DMS53 treated with DMSO at 0.1 percent for 48 hours (cell line): ENCODE measurements around the gene TRDN.
"Not testable (repeated sequence)": the region's sequence is repeated elsewhere in the genome, so short reads cannot be mapped to it uniquely, and the experiment has no call there.

Experiments used
- DNase-seq: peaks from one replicate; lab custom pipeline; 2025; ENCODE audit not compliant: unreplicated experiment; lab: John Stamatoyannopoulos, UW

The TRDN gene

GRCh38 chr6:123515715-123516114, 121.0 kb downstream of the TRDN start:
- DNase-seq = no peak

- no peak for DNase-seq
Measured at GRCh38 chr6:123509112-123509511, 127.6 kb downstream of the TRDN start.

- DNase-seq = no peak
Measured at GRCh38 chr6:123508290-123508689, 128.5 kb downstream of the TRDN start.

GRCh38 chr6:123507582-123507981, 129.2 kb downstream of the TRDN start:
- DNase-seq = no peak

GRCh38 chr6:123503619-123504018, 133.1 kb downstream of the TRDN start:
- DNase-seq = no peak

- no peak for DNase-seq
Measured at GRCh38 chr6:123497025-123497424, 139.7 kb downstream of the TRDN start.

- no peak for DNase-seq
Measured at GRCh38 chr6:123489589-123489988, 147.2 kb downstream of the TRDN start.

GRCh38 chr6:123480986-123481385, 155.8 kb downstream of the TRDN start:
- no peak for DNase-seq

- DNase-seq = not testable (repeated sequence)
Measured at GRCh38 chr6:123472025-123472702, 164.6 kb downstream of the TRDN start.

GRCh38 chr6:123467392-123467791, 169.4 kb downstream of the TRDN start:
- no peak for DNase-seq

- DNase-seq = no peak
Measured at GRCh38 chr6:123462152-123462551, 174.6 kb downstream of the TRDN start.

- DNase-seq = no peak
Measured at GRCh38 chr6:123458218-123458617, 178.5 kb downstream of the TRDN start.

- DNase-seq = no peak
Measured at GRCh38 chr6:123456836-123457235, 179.9 kb downstream of the TRDN start.

- DNase-seq = no peak
Measured at GRCh38 chr6:123454448-123454847, 182.3 kb downstream of the TRDN start.

GRCh38 chr6:123453071-123453470, 183.7 kb downstream of the TRDN start:
- DNase-seq = not testable (repeated sequence)

- DNase-seq = no peak
Measured at GRCh38 chr6:123448306-123448884, 188.4 kb downstream of the TRDN start.

GRCh38 chr6:123447315-123447937, 189.3 kb downstream of the TRDN start:
- no peak for DNase-seq

GRCh38 chr6:123439371-123439770, 197.4 kb downstream of the TRDN start:
- DNase-seq = no peak

GRCh38 chr6:123434186-123434585, 202.6 kb downstream of the TRDN start:
- DNase-seq = no peak

GRCh38 chr6:123430970-123431369, 205.8 kb downstream of the TRDN start:
- no peak for DNase-seq

- no peak for DNase-seq
Measured at GRCh38 chr6:123427008-123427407, 209.7 kb downstream of the TRDN start.

GRCh38 chr6:123423130-123423529, 213.6 kb downstream of the TRDN start:
- no peak for DNase-seq
